Gastroesophageal sphincter (tissue), 3 donors: ENCODE results near the gene DAPK1.

Source experiments
- POLR2A ChIP-seq, 2 donors: fragments of 450-650 bp; IDR thresholded peaks; one replicate each; pipeline ENCODE4 v1.6.1; 2017; ENCODE audit warnings: antibody characterized with exemption in 2 of 2, mild to moderate bottlenecking in 2 of 2, moderate library complexity in 1 of 2
- POLR2AphosphoS5 ChIP-seq: sonication (generic); formaldehyde crosslinking; IDR thresholded peaks from one replicate; pipeline ENCODE4 v1.6.1; 2017; ENCODE audit warnings: antibody characterized with exemption
- TF ChIP-seq, protein P1 (sequence below), 4 experiments: fragments of 200-600 bp in 2 of 4; fragments of 450-650 bp in 2 of 4; sonication (generic) in 1 of 4; IDR thresholded peaks; one replicate each; pipeline ENCODE4 v1.5.1; 2017 to 2019; ENCODE audit warnings: antibody characterized with exemption in 4 of 4, mild to moderate bottlenecking in 2 of 4, moderate library complexity in 2 of 4

DNA sequence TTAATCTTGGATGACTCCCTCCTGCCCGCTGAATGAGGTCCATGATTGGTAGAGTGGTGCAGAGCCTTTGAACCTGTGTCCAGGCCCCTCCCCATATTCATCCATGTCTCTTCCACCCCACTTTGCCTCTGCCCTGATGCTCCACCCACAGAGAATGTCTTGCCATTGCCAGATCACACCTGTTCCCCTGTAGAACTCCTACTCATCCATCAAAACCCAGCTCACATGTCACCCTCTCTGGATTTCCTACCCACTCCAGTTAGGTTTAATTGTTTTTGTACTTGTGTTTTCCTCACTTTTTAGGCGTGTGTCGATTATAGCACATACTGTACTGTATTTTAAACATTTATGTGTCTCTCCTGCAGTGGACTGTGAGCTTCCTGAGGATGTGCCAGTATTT is 121.3 kb downstream of the DAPK1 start:
- TF ChIP-seq, protein P1, sequence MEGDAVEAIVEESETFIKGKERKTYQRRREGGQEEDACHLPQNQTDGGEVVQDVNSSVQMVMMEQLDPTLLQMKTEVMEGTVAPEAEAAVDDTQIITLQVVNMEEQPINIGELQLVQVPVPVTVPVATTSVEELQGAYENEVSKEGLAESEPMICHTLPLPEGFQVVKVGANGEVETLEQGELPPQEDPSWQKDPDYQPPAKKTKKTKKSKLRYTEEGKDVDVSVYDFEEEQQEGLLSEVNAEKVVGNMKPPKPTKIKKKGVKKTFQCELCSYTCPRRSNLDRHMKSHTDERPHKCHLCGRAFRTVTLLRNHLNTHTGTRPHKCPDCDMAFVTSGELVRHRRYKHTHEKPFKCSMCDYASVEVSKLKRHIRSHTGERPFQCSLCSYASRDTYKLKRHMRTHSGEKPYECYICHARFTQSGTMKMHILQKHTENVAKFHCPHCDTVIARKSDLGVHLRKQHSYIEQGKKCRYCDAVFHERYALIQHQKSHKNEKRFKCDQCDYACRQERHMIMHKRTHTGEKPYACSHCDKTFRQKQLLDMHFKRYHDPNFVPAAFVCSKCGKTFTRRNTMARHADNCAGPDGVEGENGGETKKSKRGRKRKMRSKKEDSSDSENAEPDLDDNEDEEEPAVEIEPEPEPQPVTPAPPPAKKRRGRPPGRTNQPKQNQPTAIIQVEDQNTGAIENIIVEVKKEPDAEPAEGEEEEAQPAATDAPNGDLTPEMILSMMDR (IDR thresholded peaks at IDR 0.05) = no peak
- TF ChIP-seq POLR2A (IDR thresholded peaks at IDR 0.05) = no peak
- TF ChIP-seq POLR2AphosphoS5 = no peak
